Heart left ventricle (tissue), 16 donors: ENCODE measurements around the gene OR51B6. TPM values are rescaled to one million over a fixed set of nuclear protein-coding genes. Genes with fewer than 3 reads are reported as not detected.
A peak's percentile ranks its signal among the peaks of the same experiment; 100 is the strongest.

Experiments used
- ATAC-seq, 4 donors: fragments of 200-7000 bp; cut with Tn5 transposase; one replicate each; pipeline ENCODE4 v1.9.1; 2020 to 2022; ENCODE audit warnings: moderate library complexity in 4 of 4, mild to moderate bottlenecking in 3 of 4, moderate number of reproducible peaks in 1 of 4
- DNase-seq, 5 donors: peaks; one replicate each; pipeline ENCODE4 v3.0.0-alpha.2; 2020
- H3K27ac ChIP-seq, 12 donors: fragments of 200-600 bp; sonication (generic) in 4 of 12; one replicate each; pipeline versions ENCODE4 v1.5.0 to v1.8.0; 2016 to 2022; ENCODE audit warnings: mild to moderate bottlenecking in 2 of 12
- H3K27me3 ChIP-seq, 9 donors: fragments of 200-600 bp; sonication (generic) in 2 of 9; one replicate each; pipeline versions ENCODE4 v1.5.1 to v1.8.0; 2016 to 2022; ENCODE audit warnings: mild to moderate bottlenecking in 3 of 9
- H3K36me3 ChIP-seq, 9 donors: fragments of 200-600 bp; sonication (generic) in 2 of 9; one replicate each; pipeline versions ENCODE4 v1.5.0 to v1.8.0; 2018 to 2022; ENCODE audit warnings: mild to moderate bottlenecking in 2 of 9
- H3K4me1 ChIP-seq, 12 donors: fragments of 200-600 bp; sonication (generic) in 4 of 12; one replicate each; pipeline versions ENCODE4 v1.5.0 to v1.8.0; 2016 to 2022; ENCODE audit warnings: mild to moderate bottlenecking in 3 of 12
- H3K4me3 ChIP-seq, 12 donors: fragments of 200-600 bp; sonication (generic) in 4 of 12; one replicate each; pipeline versions ENCODE4 v1.5.0 to v1.8.0; 2017 to 2022; ENCODE audit warnings: mild to moderate bottlenecking in 9 of 12, moderate library complexity in 4 of 12
- H3K9me3 ChIP-seq, 12 donors: fragments of 200-600 bp; sonication (generic) in 4 of 12; one replicate each; pipeline versions ENCODE4 v1.5.0 to v1.8.0; 2016 to 2022; ENCODE audit warnings: mild to moderate bottlenecking in 1 of 12
- CTCF ChIP-seq, 12 donors: fragments of 200-600 bp; sonication (generic) in 4 of 12; IDR thresholded peaks; one replicate each; pipeline versions ENCODE4 v1.5.0 to v1.8.0; 2018 to 2022; ENCODE audit warnings: antibody characterized with exemption in 12 of 12, mild to moderate bottlenecking in 5 of 12
- POLR2A ChIP-seq, 2 donors: fragments of 450-650 bp; IDR thresholded peaks; one replicate each; pipeline ENCODE4 v1.6.1; 2017; ENCODE audit warnings: antibody characterized with exemption in 2 of 2, mild to moderate bottlenecking in 2 of 2, moderate library complexity in 2 of 2
- WGBS, 4 donors: extraction: QIAGEN DNeasy Blood & Tissue Kit in 2 of 4; methylation state at CpG; one replicate each; pipeline versions ENCODE4 v1.1.5 to v1.1.7; 2013 to 2018; 5-methylcytosine and 5-hydroxymethylcytosine counted together
- intact Hi-C, 10 donors: fragments of 100-400 bp; cut with DNase I; formaldehyde crosslinking; loops; one replicate each; pipeline versions ENCODE4 v1.11.1 to v1.14.2; 2022
- polyA plus RNA-seq, 2 donors: library from polyadenylated mRNA; stranded (reverse); fragments of 200-250 nt; gene quantifications; one replicate each; pipeline ENCODE4 v1.2.3, GENCODE V29; 2013
- total RNA-seq, 9 donors: library from RNA; depleted of rRNA in 2 of 9; stranded (reverse); fragments of >200 nt in 2 of 9; fragmentation: NEBNext Ultra II Directional in 3 of 9; extraction: Animal tissue kit (Norgen Biotek cat#: 25700) in 3 of 9; gene quantifications; one replicate each; pipeline versions ENCODE4 v1.1.0 to v1.2.4, GENCODE V29; 2016 to 2023
- donor health status: ischemic (EF 13 %, LVEDD 7.1; RV severe dilation, severe dysfunction).
- donor health status: healthy with polysubstance abuse.
- donor health status: DM: no; HTN: yes; CAD: no.
- donor health status: DM: no; HTN: no; CAD: no.
- donor health status: ischemic (EF 25% LVEDD 6.9; RV normal size, moderate dysfunction).
- donor health status: ischemic (EF 25% LVEDD 5.7; RV mildly dilated, moderate dysfunction).
- donor health status: healthy.
- donor health status: DM: yes; HTN: yes; CAD: no.
- donor health status: ischemic (EF 35%, LVEDD 5.7; RV mildly dilated, moderate dysfunction).
- donor health status: nonischemic (EF 11% LVEDD 7.7; RV severe dilation, severe dysfunction).
- donor health status: DM: yes; HTN: yes; CAD: no.
- donor health status: PGD.
- donor health status: ischemic (EF 29% LVEDD 5.4; RV normal size, mild dysfunction).
- donor health status: nonischemic (EF 23%, LVEDD 6.1; RV moderate dilation, normal function).

The OR51B6 gene
- total and polyA plus RNA-seq, 11 donors = not detected

GRCh38 chr11:5369789-5370188 lies 18.5 kb downstream of the OR51B6 start:
- ATAC-seq = no peak
- Histone ChIP-seq H3K27ac (no peak overlapping the region), H3K36me3 (no peaks in the 10 kb centered on the region), H3K27me3 (no peaks in the 10 kb centered on the region), H3K4me1 (peaks cover 0 to 8% (median 0%) of the 10 kb centered on the region in 12 donors), H3K4me3 (no peak overlapping the region), H3K9me3 (peaks cover 0 to 8% (median 0%) of the 10 kb centered on the region in 12 donors)
- DNase-seq = no peak
- intact Hi-C loops = no loop called here
- TF ChIP-seq POLR2A (IDR thresholded peaks at IDR 0.05) (no peak), CTCF (IDR thresholded peaks at IDR 0.05) (no peak)

- Histone ChIP-seq H3K36me3 (no peaks in the 10 kb centered on the region), H3K4me1 (no peaks in the 10 kb centered on the region), H3K4me3 (no peak overlapping the region), H3K27me3 (no peaks in the 10 kb centered on the region), H3K9me3 (peaks cover 0 to 3% (median 0%) of the 10 kb centered on the region in 12 donors), H3K27ac (no peak overlapping the region)
- 66 to 76% (median 76%) methylated on average over 4 of the region's 4 CpGs for WGBS, 4 donors
- ATAC-seq (peak; percentile 64 to 83 (median 78)), DNase-seq (peak in 3 of 5 donors; percentile 19 to 36 (median 21))
- TF ChIP-seq POLR2A (IDR thresholded peaks at IDR 0.05) = no peak
- peak; percentile 50 to 71 (median 62) for TF ChIP-seq CTCF (IDR thresholded peaks at IDR 0.05)
- intact Hi-C loops = loop anchor here (2.0 to 10.0 kb wide), 11 partner anchors 174 to 756 kb away; partner anchors contain the start of gene OR51V1 (in 4 of the 10)
Observed at GRCh38 chr11:5380740-5381342, 29.5 kb downstream of the OR51B6 start.

GRCh38 chr11:5383576-5383975 lies 32.3 kb downstream of the OR51B6 start, which contains the start of gene OR51M1:
TSS of gene OR51M1 (plus strand) at chr11:5383812. CDS start at chr11:5389399, 5,587 bp downstream.
- Histone ChIP-seq H3K4me3 (no peak within 1 kb of the TSS), H3K36me3 (no peaks in the 10 kb centered on the region), H3K27ac (no peak within 1 kb of the TSS), H3K4me1 (no peaks in the 10 kb centered on the region), H3K9me3 (peaks cover 0 to 3% (median 0%) of the 10 kb centered on the region in 12 donors), H3K27me3 (no peaks in the 10 kb centered on the region)
- intact Hi-C loops = loop anchor here in 9 of 10 donors (5.0 to 10.0 kb wide), 7 partner anchors 176 to 759 kb away; partner anchors contain the start of gene OR51V1 (in 3 of the 9)
- TF ChIP-seq CTCF (IDR thresholded peaks at IDR 0.05) = no peak
- no peak for TF ChIP-seq POLR2A (IDR thresholded peaks at IDR 0.05)
- 41 to 74% (median 45%) methylated on average over 1 of the region's 1 CpG for WGBS, 4 donors
- ATAC-seq (no peak), DNase-seq (no peak)

- Histone ChIP-seq H3K27ac (no peak overlapping the region), H3K4me1 (no peaks in the 10 kb centered on the region), H3K36me3 (no peaks in the 10 kb centered on the region), H3K4me3 (no peak overlapping the region), H3K9me3 (peaks cover 0 to 3% (median 0%) of the 10 kb centered on the region in 12 donors), H3K27me3 (no peaks in the 10 kb centered on the region)
- WGBS, 4 donors = 49 to 65% (median 57%) methylated on average over 2 of the region's 2 CpGs
- no peak for DNase-seq
- TF ChIP-seq POLR2A (IDR thresholded peaks at IDR 0.05) (no peak), CTCF (IDR thresholded peaks at IDR 0.05) (no peak)
- no peak for ATAC-seq
- intact Hi-C loops = loop anchor here in 9 of 10 donors (5.0 to 10.0 kb wide), 7 partner anchors 177 to 760 kb away; partner anchors contain the start of gene OR51V1 (in 3 of the 9)
Observed at GRCh38 chr11:5384335-5384734, 33.0 kb downstream of the OR51B6 start.
